Activated T-helper 1 cell treated with Interleukin-2 at 50 U/mL for 16 hours (primary cell): Measurements from ENCODE around the gene SLC45A2.
"Not testable (repeated sequence)": the region's sequence is repeated elsewhere in the genome, so short reads cannot be mapped to it uniquely, and the experiment has no call there.

ENCODE experiments used
- DNase-seq: peaks from one replicate; pipeline ENCODE4 v3.0.0-alpha.2; 2020; ENCODE audit warnings: low read depth

SLC45A2 gene

GRCh38 chr5:33966805-33967204, 17.7 kb downstream of the SLC45A2 start:
- no peak for DNase-seq

GRCh38 chr5:33964132-33964700, 20.3 kb downstream of the SLC45A2 start:
- no peak for DNase-seq

GRCh38 chr5:33958176-33958575, 26.3 kb downstream of the SLC45A2 start:
- DNase-seq, result no peak

GRCh38 chr5:33957577-33958150, 26.8 kb downstream of the SLC45A2 start:
- no peak for DNase-seq

- not testable (repeated sequence) for DNase-seq
Measured at GRCh38 chr5:33952175-33952574, 32.3 kb downstream of the SLC45A2 start.

GRCh38 chr5:33944543-33945132, 39.9 kb downstream of the SLC45A2 start:
- DNase-seq, result no peak

GRCh38 chr5:33941090-33941489, 43.4 kb downstream of the SLC45A2 start:
- DNase-seq, result no peak

GRCh38 chr5:33939556-33940262, 44.8 kb downstream of the SLC45A2 start:
- no peak for DNase-seq

- DNase-seq, result no peak
Measured at GRCh38 chr5:33938881-33939280, 45.6 kb downstream of the SLC45A2 start.

- DNase-seq, result no peak
Measured at GRCh38 chr5:33938507-33938796, 46.0 kb downstream of the SLC45A2 start.

GRCh38 chr5:33937707-33938506, 46.6 kb downstream of the SLC45A2 start:
- DNase-seq, result no peak

- no peak for DNase-seq
Measured at GRCh38 chr5:33937017-33937706, 47.3 kb downstream of the SLC45A2 start.

GRCh38 chr5:33936381-33937016, 48.0 kb downstream of the SLC45A2 start, which contains the start of gene RXFP3:
Gene RXFP3, plus strand, starts transcription at chr5:33936386. Its CDS starts 355 bp downstream, at chr5:33936741.
- DNase-seq, result no peak

- DNase-seq, result no peak
Measured at GRCh38 chr5:33936004-33936380, 48.5 kb downstream of the SLC45A2 start.

GRCh38 chr5:33934176-33934575, 50.3 kb downstream of the SLC45A2 start:
- no peak for DNase-seq

GRCh38 chr5:33933723-33934169, 50.7 kb downstream of the SLC45A2 start:
- DNase-seq, result no peak

GRCh38 chr5:33931136-33931535, 53.4 kb downstream of the SLC45A2 start:
- DNase-seq, result no peak

- no peak for DNase-seq
Measured at GRCh38 chr5:33929925-33930690, 54.4 kb downstream of the SLC45A2 start.

GRCh38 chr5:33928283-33928682, 56.2 kb downstream of the SLC45A2 start:
- no peak for DNase-seq

- no peak for DNase-seq
Measured at GRCh38 chr5:33927685-33928084, 56.8 kb downstream of the SLC45A2 start.

GRCh38 chr5:33925278-33925677, 59.2 kb downstream of the SLC45A2 start:
- DNase-seq, result no peak
